GM12878 (cell line): ENCODE data around the gene IL5.

Source experiments
- CTCF ChIP-seq, 3 experiments: IDR thresholded peaks in 2 of 3; conservative IDR thresholded peaks in 1 of 3; 2 replicates each; pipeline ENCODE4 v1.5.1; 2011; ENCODE audit warnings: low read depth in 3 of 3, low read length in 3 of 3, mild to moderate bottlenecking in 3 of 3, control low read depth in 2 of 3, moderate library complexity in 2 of 3, inconsistent platforms in 1 of 3, mixed read lengths in 1 of 3; ENCODE audit not compliant: control insufficient read depth in 2 of 3, insufficient read depth in 1 of 3; ENCODE audit errors: extremely low read depth in 1 of 3
- EZH2 ChIP-seq: IDR thresholded peaks from 2 replicates; pipeline ENCODE4 v1.6.1; 2012; ENCODE audit warnings: low read depth, mild to moderate bottlenecking, control low read depth, inconsistent platforms, low read length, borderline replicate concordance; ENCODE audit not compliant: control insufficient read depth
- JUND ChIP-seq: IDR thresholded peaks from 2 replicates; pipeline ENCODE4 v1.6.1; 2012; ENCODE audit warnings: low read depth, mild to moderate bottlenecking, low read length, improper control_type of control experiment, moderate library complexity
- ZZZ3 ChIP-seq: IDR thresholded peaks from 2 replicates; pipeline ENCODE4 v1.6.1; 2011; ENCODE audit warnings: low read depth; ENCODE audit not compliant: control insufficient read depth, insufficient read length

GRCh38 chr5:132528866-132529634, 14.3 kb downstream of the IL5 start:
- TF ChIP-seq EZH2 = no peak
- TF ChIP-seq CTCF (IDR thresholded peaks at IDR 0.05 in 2 of 3, conservative IDR thresholded peaks at IDR 0.05 in 1 of 3; ENCODE audit: control insufficient read depth in 2 of 3, extremely low read depth in 1 of 3, insufficient read depth in 1 of 3, low read depth in 3 of 3, low read length in 3 of 3) = no peak
- TF ChIP-seq JUND = no peak
- TF ChIP-seq ZZZ3 = no peak
